ENCODE measurements around the gene CYP4F12. TPM values are rescaled to one million over a fixed set of nuclear protein-coding genes. Genes with fewer than 3 reads are reported as not detected.

CYP4F12 gene
- total and polyA plus RNA-seq, 4 donors, result 14.6 to 64.0 (median 25.0) TPM

DNA sequence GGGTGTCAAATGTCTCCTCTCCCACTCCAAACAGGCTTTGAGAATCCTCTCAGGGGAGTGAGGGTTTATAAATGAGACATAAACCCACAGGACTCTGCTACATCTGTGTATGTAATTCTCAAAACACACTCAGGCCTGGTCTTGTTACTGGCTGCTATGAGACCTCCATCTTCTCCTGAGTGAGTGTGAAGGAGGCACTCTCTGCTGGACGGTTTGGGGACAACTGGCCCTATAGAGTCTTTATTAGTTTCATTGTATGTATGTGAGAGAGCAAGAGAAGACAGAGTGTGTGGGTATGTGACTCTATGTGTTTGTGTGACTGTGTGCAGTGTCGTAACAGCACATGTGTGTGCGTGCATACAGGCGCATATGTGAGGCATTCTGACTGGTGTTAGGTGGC lies 9.6 kb upstream of the CYP4F12 start:
- TF ChIP-seq, protein P1, sequence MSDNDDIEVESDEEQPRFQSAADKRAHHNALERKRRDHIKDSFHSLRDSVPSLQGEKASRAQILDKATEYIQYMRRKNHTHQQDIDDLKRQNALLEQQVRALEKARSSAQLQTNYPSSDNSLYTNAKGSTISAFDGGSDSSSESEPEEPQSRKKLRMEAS (IDR thresholded peaks at IDR 0.05), result no peak
- no peak for TF ChIP-seq GABPA (IDR thresholded peaks at IDR 0.05 in 1 of 2, conservative IDR thresholded peaks at IDR 0.05 in 1 of 2)
- TF ChIP-seq JUND (IDR thresholded peaks at IDR 0.05), result no peak
- TF ChIP-seq HNF4G (IDR thresholded peaks at IDR 0.05), result no peak
- no peak for TF ChIP-seq RAD21 (IDR thresholded peaks at IDR 0.05)
- TF ChIP-seq, protein P2, sequence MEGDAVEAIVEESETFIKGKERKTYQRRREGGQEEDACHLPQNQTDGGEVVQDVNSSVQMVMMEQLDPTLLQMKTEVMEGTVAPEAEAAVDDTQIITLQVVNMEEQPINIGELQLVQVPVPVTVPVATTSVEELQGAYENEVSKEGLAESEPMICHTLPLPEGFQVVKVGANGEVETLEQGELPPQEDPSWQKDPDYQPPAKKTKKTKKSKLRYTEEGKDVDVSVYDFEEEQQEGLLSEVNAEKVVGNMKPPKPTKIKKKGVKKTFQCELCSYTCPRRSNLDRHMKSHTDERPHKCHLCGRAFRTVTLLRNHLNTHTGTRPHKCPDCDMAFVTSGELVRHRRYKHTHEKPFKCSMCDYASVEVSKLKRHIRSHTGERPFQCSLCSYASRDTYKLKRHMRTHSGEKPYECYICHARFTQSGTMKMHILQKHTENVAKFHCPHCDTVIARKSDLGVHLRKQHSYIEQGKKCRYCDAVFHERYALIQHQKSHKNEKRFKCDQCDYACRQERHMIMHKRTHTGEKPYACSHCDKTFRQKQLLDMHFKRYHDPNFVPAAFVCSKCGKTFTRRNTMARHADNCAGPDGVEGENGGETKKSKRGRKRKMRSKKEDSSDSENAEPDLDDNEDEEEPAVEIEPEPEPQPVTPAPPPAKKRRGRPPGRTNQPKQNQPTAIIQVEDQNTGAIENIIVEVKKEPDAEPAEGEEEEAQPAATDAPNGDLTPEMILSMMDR (IDR thresholded peaks at IDR 0.05; ENCODE audit: low read depth, low read length, missing input control), result no peak
- TF ChIP-seq TAF1 (conservative IDR thresholded peaks at IDR 0.05), result no peak
- TF ChIP-seq EGR1 (IDR thresholded peaks at IDR 0.05; ENCODE audit: low read depth in 2 of 2), result no peak
- TF ChIP-seq, protein P3, sequence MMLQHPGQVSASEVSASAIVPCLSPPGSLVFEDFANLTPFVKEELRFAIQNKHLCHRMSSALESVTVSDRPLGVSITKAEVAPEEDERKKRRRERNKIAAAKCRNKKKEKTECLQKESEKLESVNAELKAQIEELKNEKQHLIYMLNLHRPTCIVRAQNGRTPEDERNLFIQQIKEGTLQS (IDR thresholded peaks at IDR 0.05), result no peak
- TF ChIP-seq SP1 (IDR thresholded peaks at IDR 0.05), result no peak
- no peaks in the 10 kb centered on the region for H3K27me3 ChIP-seq (ENCODE audit: control insufficient read depth in 4 of 4, insufficient read depth in 4 of 4, low read length in 3 of 4)

DNA sequence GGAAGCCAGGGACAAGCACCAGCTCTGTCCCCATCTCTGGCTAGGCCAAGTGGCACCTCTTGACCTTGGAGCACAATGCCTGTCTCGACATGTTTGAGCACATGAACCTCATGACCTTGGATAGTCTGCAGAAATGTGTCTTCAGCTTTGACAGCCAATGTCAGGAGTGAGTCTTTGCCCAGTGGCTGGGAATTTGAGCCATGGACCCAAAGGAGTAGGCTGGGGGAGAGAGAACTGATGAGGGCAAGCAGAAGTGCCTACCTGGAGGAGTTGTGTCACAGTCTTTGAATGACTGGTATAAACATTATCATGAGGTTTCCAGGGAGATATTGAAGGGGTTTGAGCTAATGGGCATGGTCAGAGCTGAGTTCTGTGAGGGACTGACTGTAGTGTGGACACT lies 6.7 kb upstream of the CYP4F12 start:
- no peak overlapping the region for H3K4me3 ChIP-seq (ENCODE audit: low read depth in 1 of 3, low read length in 3 of 3)
- H3K36me3 ChIP-seq (ENCODE audit: control insufficient read depth in 4 of 4, insufficient read depth in 3 of 4, low read depth in 1 of 4, low read length in 3 of 4), result peaks cover 0 to 20% (median 10%) of the 10 kb centered on the region in 4 donors
- DNase-seq (ENCODE audit: low spot score), result no peak
- H3K4me1 ChIP-seq (ENCODE audit: control insufficient read depth in 4 of 4, insufficient read depth in 4 of 4, low read length in 3 of 4), result no peaks in the 10 kb centered on the region
- H3K27me3 ChIP-seq (ENCODE audit: control insufficient read depth in 4 of 4, insufficient read depth in 4 of 4, low read length in 3 of 4), result no peaks in the 10 kb centered on the region
- 43% methylated on average over 1 of the region's 1 CpG for WGBS
- H3K9ac ChIP-seq (ENCODE audit: low read depth in 1 of 2, low read length in 2 of 2), result no peak overlapping the region
- no peaks in the 10 kb centered on the region for H3K9me3 ChIP-seq (ENCODE audit: control insufficient read depth in 4 of 4, low read length in 3 of 4)
- H3K27ac ChIP-seq (ENCODE audit: low read depth in 1 of 2, low read length in 2 of 2), result no peak overlapping the region
- TF ChIP-seq RXRA (IDR thresholded peaks at IDR 0.05) (no peak), HNF4A (conservative IDR thresholded peaks at IDR 0.05) (no peak), YY1 (IDR thresholded peaks at IDR 0.05) (no peak), NR2F2 (IDR thresholded peaks at IDR 0.05) (no peak), TAF1 (conservative IDR thresholded peaks at IDR 0.05) (no peak), FOXA1 (IDR thresholded peaks at IDR 0.05) (no peak), SP1 (IDR thresholded peaks at IDR 0.05) (no peak), JUND (IDR thresholded peaks at IDR 0.05) (no peak)
- TF ChIP-seq, protein P1 (IDR thresholded peaks at IDR 0.05), result no peak
- TF ChIP-seq, protein P2 (IDR thresholded peaks at IDR 0.05; ENCODE audit: low read depth, low read length, missing input control), result no peak
- TF ChIP-seq, protein P4, sequence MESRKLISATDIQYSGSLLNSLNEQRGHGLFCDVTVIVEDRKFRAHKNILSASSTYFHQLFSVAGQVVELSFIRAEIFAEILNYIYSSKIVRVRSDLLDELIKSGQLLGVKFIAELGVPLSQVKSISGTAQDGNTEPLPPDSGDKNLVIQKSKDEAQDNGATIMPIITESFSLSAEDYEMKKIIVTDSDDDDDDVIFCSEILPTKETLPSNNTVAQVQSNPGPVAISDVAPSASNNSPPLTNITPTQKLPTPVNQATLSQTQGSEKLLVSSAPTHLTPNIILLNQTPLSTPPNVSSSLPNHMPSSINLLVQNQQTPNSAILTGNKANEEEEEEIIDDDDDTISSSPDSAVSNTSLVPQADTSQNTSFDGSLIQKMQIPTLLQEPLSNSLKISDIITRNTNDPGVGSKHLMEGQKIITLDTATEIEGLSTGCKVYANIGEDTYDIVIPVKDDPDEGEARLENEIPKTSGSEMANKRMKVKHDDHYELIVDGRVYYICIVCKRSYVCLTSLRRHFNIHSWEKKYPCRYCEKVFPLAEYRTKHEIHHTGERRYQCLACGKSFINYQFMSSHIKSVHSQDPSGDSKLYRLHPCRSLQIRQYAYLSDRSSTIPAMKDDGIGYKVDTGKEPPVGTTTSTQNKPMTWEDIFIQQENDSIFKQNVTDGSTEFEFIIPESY (IDR thresholded peaks at IDR 0.05), result no peak

More for the DNA sequence above, 9.6 kb upstream of the CYP4F12 start:
- no peaks in the 10 kb centered on the region for H3K9me3 ChIP-seq (ENCODE audit: control insufficient read depth in 4 of 4, low read length in 3 of 4)
- no peak overlapping the region for H3K27ac ChIP-seq (ENCODE audit: low read depth in 1 of 2, low read length in 2 of 2)
- H3K4me1 ChIP-seq (ENCODE audit: control insufficient read depth in 4 of 4, insufficient read depth in 4 of 4, low read length in 3 of 4), result no peaks in the 10 kb centered on the region
- DNase-seq (ENCODE audit: low spot score), result no peak
- no peak overlapping the region for H3K9ac ChIP-seq (ENCODE audit: low read depth in 1 of 2, low read length in 2 of 2)
- WGBS, result 89% methylated on average over 4 of the region's 4 CpGs
- no peak overlapping the region for H3K4me3 ChIP-seq (ENCODE audit: low read depth in 1 of 3, low read length in 3 of 3)
- peaks cover 5 to 31% (median 22%) of the 10 kb centered on the region in 4 donors for H3K36me3 ChIP-seq (ENCODE audit: control insufficient read depth in 4 of 4, insufficient read depth in 3 of 4, low read depth in 1 of 4, low read length in 3 of 4)
